Activated naive CD8-positive, alpha-beta T cell (primary cell): ENCODE data around the gene C1QTNF6.
"Not testable (repeated sequence)": the region's sequence is repeated elsewhere in the genome, so short reads cannot be mapped to it uniquely, and the experiment has no call there.

ENCODE experiments used
- H3K27ac Mint-ChIP-seq: one replicate; pipeline ENCODE4 v1.8.0; 2021; ENCODE audit warnings: mixed read lengths
- H3K27me3 Mint-ChIP-seq: one replicate; pipeline ENCODE4 v1.8.0; 2021; ENCODE audit warnings: mixed read lengths
- H3K36me3 Mint-ChIP-seq: one replicate; pipeline ENCODE4 v1.8.0; 2021; ENCODE audit warnings: mixed read lengths
- H3K4me1 Mint-ChIP-seq: one replicate; pipeline ENCODE4 v1.8.0; 2021; ENCODE audit warnings: low read depth, mixed read lengths
- H3K4me3 Mint-ChIP-seq: one replicate; pipeline ENCODE4 v1.8.0; 2021; ENCODE audit warnings: mild to moderate bottlenecking, mixed read lengths
- H3K9me3 Mint-ChIP-seq: one replicate; pipeline ENCODE4 v1.8.0; 2021; ENCODE audit warnings: low read depth, mixed read lengths

C1QTNF6 gene

DNA sequence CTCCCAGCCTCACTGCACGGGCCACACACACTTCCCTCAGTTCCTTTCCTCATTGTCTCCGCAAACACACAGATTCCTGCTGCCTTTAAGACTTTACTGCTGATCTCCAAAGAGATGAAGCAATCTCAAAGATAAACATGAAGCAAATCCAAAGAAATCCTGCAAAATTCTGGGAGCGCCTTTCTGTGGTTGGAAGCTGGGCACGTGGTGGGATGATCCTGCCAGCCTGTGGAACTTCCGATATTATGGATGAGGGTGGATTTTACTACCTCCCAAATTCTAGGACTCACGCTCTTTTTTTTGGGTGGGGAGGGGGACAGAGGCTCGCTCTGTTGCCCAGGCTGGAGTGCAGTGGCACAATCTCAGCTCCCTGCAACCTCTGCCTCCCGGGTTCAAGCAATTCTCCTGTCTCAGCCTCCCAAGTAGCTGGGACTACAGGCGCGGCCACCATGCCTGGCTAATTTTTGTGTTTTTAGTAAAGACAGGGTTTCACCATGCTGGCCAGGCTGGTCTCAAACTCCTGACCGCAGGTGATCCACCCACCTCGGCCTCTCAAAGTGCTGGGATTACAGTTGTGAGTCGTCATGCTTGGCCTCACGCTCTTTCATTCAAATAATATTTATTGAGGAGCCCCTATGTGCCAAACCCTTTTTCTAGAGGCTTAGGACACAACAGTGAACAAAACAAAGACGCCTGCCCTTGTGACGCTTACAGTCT is 17.2 kb downstream of the C1QTNF6 start:
- Mint-ChIP-seq H3K27ac (peak overlapping the region; percentile 75), H3K4me1 (peaks cover 66% of the 10 kb centered on the region)

DNA sequence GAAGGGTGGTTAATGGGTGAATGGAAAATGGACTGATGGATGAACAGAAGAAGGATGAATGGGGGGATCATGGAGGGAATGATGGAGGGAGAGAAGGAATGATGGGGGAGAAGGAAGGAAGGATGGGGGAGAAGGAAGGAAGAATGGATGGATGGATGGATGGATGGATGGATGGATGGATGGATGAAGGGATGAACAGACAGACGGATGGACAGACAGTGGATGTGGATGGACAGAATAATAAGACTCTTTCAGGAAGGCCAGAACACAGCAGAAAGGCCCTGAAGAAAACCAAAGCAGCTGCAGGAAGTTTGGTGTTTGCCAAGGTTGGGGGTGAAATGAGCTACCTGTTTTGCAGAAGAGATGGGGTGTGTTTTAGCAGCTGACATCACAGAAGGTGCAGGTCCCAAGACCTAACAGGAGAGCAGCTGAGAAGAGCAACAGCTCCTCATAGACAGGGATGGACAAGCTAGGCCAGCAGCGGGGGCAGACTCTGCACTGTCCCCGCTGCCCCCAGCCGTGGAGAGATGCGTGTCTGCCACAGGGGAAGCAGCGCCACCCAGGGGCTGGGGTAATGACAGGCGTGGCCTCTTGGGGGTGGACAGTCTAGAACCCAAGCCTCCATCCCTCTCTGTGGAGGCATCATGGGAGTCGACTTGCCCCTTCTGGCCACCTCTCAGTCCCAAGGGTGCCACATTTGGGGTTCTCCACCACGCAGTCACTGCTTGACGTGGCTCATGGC is 17.9 kb downstream of the C1QTNF6 start:
- H3K9me3 Mint-ChIP-seq = no peaks in the 10 kb centered on the region
- peak overlapping the region; percentile 79 for H3K27ac Mint-ChIP-seq
- H3K36me3 Mint-ChIP-seq = peaks cover 4% of the 10 kb centered on the region
- H3K4me1 Mint-ChIP-seq = peaks cover 67% of the 10 kb centered on the region
- H3K4me3 Mint-ChIP-seq = peak overlapping the region; percentile 56
- H3K27me3 Mint-ChIP-seq = no peaks in the 10 kb centered on the region

More for the DNA sequence above, 17.2 kb downstream of the C1QTNF6 start:
- H3K36me3 Mint-ChIP-seq, H3K9me3 Mint-ChIP-seq, H3K27me3 Mint-ChIP-seq: not testable (repeated sequence)
- peak overlapping the region; percentile 7 for H3K4me3 Mint-ChIP-seq

DNA sequence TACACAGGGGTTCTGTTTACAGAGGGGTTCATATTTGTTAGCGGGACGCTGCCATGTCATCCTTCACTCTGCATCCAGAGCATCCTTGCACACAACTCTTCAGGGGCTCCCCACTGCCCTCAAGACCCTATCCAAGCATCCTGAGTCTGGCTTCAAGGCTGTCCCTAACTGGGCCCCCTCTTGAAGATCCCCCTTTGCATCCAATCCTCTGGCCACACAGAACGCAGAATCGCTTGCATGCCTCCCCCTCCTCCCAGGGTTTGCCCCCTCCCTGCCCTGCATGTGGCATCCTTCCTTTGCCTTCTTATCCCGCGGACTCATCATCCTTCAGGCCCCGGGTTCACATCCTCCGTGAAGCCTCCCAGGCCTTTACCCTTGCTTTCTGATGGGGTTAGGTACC is 18.6 kb downstream of the C1QTNF6 start:
- Mint-ChIP-seq H3K36me3 (peaks cover 4% of the 10 kb centered on the region), H3K27me3 (no peaks in the 10 kb centered on the region), H3K4me1 (peaks cover 67% of the 10 kb centered on the region), H3K27ac (peak overlapping the region; percentile 79), H3K4me3 (peak overlapping the region; percentile 56), H3K9me3 (no peaks in the 10 kb centered on the region)

DNA sequence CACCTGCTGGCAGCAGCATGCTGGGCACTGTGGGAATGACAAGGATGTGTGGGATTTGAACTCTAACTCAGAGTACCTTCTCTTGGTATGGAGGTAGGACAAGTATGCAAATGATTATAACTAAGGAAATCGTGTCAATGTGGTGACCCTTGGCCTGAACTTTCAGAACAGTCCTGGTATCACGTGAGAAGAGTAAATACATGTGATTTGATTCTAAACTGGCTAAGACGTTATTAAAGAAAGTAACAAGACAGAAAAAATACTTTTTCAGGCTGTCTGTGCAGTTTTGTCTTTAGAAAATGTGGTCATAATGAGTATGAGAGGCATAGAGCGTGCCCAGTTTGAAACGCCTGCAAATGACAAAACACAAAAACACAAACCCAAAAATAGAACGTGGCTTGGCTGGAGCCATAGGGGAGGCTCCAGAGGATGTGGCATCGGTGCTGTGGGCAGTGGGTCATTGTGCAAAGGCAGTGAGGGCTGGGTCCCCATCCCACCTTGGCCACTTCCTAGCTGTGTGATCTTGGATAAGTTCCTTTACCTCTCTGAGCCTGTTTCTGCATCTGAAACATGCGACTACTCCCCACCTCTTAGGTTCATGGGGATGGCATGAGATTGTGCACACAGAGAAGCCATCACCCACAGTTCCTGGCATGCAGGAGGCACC is 19.9 kb downstream of the C1QTNF6 start:
- H3K4me1 Mint-ChIP-seq = peaks cover 74% of the 10 kb centered on the region
- peak overlapping the region; percentile 91 for H3K27ac Mint-ChIP-seq
- H3K4me3 Mint-ChIP-seq = peak overlapping the region; percentile 84
- H3K27me3 Mint-ChIP-seq = no peaks in the 10 kb centered on the region
- H3K36me3 Mint-ChIP-seq = peaks cover 3% of the 10 kb centered on the region
- H3K9me3 Mint-ChIP-seq = no peaks in the 10 kb centered on the region

DNA sequence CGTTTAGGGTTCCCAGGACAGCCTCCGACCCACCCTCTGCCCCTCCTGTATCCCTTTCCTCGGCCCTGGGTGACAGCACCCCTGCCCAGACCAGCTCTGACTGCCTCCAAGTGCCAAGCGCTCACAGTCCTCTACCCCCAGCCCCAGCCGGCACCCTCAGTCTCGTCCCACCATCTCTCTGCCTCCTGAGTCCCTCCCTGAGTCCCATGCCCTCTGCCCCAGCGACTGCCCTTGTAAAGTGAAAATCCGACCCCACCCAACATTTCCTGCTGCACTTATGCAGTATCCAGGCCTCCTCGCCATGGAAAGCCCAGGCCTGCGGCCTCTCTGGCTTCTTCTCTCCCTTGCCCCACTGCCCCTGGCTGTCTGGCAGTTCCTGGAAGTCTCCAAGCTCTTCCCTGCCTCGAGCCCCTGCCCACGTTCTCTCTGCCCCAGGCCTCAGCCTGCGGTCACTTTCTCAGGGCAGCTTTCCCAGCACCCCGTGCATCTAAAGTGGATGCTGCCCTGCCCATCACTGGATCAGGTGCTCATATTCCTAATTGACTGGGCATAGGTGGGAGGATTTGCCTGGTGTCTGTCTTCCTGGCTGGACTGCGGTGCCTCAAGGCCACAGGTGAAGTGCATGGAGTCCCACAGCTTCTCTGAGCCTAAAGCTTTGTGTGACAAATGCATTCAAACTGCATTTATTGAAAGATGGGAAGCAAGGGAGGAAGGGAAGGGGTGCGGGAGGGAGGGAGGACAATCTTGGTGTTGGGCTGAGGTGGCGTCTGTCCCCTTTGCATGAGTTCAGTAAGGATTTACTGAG is 20.7 kb downstream of the C1QTNF6 start:
- no peaks in the 10 kb centered on the region for H3K27me3 Mint-ChIP-seq
- peak overlapping the region; percentile 84 for H3K4me3 Mint-ChIP-seq
- H3K9me3 Mint-ChIP-seq = no peaks in the 10 kb centered on the region
- peak overlapping the region; percentile 91 for H3K27ac Mint-ChIP-seq
- peaks cover 2% of the 10 kb centered on the region for H3K36me3 Mint-ChIP-seq
- peaks cover 78% of the 10 kb centered on the region for H3K4me1 Mint-ChIP-seq

DNA sequence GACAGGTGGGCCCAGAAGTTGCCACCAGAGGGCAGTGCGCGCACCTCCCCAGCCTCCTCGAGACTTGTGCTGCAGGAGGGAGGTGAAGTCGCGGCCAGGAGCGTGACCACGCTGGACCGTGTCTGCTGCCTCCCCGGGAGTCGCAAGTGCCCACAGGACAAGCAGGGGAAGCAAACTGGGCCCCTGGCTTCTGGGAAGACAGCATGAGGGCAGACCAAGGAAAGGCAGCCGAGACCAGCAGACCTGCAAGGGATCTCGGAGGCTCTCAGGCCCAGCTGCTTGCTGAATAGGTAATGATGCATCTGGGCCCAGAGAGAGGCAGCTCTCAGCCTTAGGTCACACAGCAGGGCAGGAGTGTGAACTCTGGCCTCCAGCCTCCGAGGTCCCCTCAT is 21.4 kb downstream of the C1QTNF6 start:
- Mint-ChIP-seq H3K36me3 (peaks cover 2% of the 10 kb centered on the region), H3K27ac (peak overlapping the region; percentile 91), H3K27me3 (no peaks in the 10 kb centered on the region), H3K4me1 (peaks cover 85% of the 10 kb centered on the region), H3K9me3 (no peaks in the 10 kb centered on the region), H3K4me3 (peak overlapping the region; percentile 84)

DNA sequence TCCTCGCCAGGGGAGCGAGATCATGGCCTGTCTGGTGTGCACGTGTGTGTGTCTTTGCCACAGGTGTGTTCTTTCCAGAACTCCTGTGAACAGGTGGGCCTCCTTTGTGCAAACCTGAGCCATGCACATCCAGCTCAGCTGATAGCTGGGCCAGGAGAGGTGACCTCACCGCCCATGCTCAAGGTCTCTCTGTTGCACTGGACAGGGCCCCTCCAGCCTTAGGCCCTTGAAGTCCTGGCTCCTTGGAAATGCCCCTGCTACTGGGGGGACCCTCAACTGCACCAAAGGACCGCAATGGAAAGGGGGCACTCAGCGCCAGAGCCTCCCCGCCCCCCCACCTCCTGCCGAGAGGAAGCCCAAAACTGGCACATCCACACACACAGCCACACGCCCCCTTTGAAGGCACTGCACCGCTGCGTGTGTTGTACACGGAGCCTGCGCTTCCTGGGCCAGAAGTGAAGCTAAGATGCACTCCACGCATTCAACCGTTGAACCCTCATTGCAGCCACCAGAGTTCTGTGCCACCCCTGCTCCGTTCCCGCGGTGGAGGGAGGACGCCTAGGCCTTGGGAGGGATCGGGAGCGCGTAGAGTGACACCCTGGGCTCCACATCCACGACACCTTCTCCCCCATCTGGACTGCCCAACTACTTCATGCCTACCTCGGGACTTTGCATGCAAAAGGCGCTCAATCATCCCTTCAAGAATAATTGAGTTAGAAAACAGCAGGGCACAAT is 21.9 kb downstream of the C1QTNF6 start:
- Mint-ChIP-seq H3K27me3 (no peaks in the 10 kb centered on the region), H3K4me1 (peaks cover 88% of the 10 kb centered on the region), H3K4me3 (peak overlapping the region; percentile 84), H3K27ac (peak overlapping the region; percentile 91), H3K36me3 (peaks cover 2% of the 10 kb centered on the region), H3K9me3 (no peaks in the 10 kb centered on the region)

DNA sequence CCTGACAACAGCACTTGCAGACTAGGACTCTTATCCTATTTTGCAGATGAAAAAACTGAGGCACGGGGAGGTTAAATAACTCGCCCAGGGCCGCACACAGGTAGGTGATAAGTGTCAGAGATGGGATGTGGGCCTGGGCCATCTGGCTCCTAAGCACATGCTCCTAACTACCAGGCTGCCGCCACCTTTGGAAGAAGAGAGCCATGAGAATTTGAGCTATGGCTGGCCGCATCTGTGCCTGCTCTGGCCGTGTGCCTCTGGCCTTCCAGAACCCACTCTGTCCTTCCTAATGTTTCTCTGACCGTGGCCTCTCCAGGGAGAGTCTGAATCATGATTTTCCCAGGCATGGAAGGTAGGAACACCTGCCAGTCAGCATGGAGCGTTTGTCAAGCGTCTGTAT is 23.0 kb downstream of the C1QTNF6 start:
- Mint-ChIP-seq H3K4me3 (no peak overlapping the region), H3K36me3 (peaks cover 2% of the 10 kb centered on the region), H3K27me3 (no peaks in the 10 kb centered on the region), H3K27ac (peak overlapping the region; percentile 66), H3K9me3 (no peaks in the 10 kb centered on the region), H3K4me1 (peaks cover 80% of the 10 kb centered on the region)

DNA sequence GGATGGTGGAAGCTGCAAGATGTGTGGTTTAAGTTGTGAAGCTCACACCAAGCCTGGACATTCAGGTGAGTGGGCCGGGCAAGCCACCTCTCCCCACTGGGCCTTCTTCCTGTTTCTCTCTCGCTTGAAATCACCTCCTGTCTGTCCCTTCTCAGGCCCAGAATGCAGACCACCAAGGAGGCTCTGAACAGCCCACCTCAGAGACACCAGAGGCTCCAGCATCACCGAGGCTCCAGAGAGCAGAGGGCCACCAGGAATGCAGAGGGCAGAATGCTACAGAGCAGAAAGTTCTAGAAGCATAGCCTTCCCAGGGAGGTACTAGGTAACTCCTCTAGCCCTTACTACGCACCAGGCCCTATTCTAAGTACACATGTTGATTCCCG is 23.6 kb downstream of the C1QTNF6 start:
- Mint-ChIP-seq H3K36me3 (no peaks in the 10 kb centered on the region), H3K27me3 (no peaks in the 10 kb centered on the region), H3K4me1 (peaks cover 75% of the 10 kb centered on the region), H3K9me3 (no peaks in the 10 kb centered on the region), H3K4me3 (no peak overlapping the region), H3K27ac (peak overlapping the region; percentile 81)

DNA sequence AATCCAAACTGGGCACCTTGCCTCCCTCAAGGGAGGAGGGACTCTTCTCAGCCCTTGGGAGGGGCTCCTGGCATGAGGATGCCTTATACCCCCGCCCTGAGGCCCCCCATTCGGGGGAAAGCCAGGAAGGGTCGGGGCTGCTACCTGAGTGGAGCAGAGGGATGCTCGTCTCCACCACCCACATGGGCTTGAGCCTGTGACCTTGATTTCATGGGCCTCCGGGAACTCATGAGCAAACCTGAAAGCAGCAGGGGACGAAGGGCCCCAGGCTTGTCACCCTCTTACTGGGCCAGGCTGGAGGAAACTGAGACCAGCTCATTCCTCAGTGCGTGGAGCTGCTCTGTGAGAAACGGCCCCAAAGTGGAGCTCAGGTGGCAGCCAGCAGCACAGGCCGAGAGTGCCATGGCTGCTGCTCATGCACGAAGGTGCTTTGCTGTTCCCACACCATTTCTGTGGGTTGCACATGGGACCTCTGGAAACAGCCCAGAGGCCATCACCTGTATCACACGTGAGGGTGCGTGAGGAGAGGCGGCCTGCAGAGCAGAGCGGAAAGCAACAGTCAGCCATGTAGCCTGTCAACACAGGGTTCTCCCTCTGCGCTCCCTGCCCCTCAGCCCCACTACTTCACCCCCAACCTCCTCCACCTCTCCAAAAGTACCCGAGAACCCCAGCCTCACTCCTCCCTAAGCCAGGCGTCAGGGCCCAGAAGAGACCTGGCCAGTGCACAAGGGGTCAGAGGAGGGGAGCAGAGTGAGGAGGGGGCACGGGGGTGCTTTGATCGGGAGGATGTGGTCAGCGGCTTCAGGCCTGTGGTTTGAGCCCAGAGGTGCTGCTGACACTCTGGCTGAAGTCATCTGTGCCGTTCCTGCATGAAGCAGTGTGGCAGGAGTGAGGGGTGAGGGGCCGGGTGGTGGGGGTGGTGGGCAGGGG is 24.2 kb downstream of the C1QTNF6 start:
- no peaks in the 10 kb centered on the region for H3K27me3 Mint-ChIP-seq
- peaks cover 71% of the 10 kb centered on the region for H3K4me1 Mint-ChIP-seq
- peak overlapping the region; percentile 93 for H3K27ac Mint-ChIP-seq
- H3K4me3 Mint-ChIP-seq = peak overlapping the region; percentile 71
- no peaks in the 10 kb centered on the region for H3K9me3 Mint-ChIP-seq
- no peaks in the 10 kb centered on the region for H3K36me3 Mint-ChIP-seq

DNA sequence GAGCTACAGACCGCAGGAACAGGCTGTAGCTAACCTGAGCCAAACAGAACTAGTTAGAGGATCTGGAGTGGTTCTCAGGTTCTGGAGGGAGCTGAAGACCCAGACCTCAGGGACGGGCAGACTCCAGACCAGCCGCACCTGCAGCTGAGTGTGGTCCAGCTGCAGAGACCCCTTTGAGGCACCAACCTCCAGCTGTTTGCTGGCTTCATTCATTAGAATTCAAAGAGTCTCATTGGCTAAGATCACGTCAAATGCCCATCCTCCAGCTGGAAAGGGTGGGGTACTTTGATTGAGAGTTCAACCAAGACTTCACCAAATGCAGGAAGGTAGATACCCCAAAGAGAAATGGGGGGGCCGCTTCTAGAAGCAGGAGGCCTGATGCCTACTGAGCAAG is 25.0 kb downstream of the C1QTNF6 start:
- Mint-ChIP-seq H3K4me1 (peaks cover 64% of the 10 kb centered on the region), H3K4me3 (peak overlapping the region; percentile 71), H3K9me3 (no peaks in the 10 kb centered on the region), H3K27me3 (no peaks in the 10 kb centered on the region), H3K27ac (peak overlapping the region; percentile 93), H3K36me3 (no peaks in the 10 kb centered on the region)

DNA sequence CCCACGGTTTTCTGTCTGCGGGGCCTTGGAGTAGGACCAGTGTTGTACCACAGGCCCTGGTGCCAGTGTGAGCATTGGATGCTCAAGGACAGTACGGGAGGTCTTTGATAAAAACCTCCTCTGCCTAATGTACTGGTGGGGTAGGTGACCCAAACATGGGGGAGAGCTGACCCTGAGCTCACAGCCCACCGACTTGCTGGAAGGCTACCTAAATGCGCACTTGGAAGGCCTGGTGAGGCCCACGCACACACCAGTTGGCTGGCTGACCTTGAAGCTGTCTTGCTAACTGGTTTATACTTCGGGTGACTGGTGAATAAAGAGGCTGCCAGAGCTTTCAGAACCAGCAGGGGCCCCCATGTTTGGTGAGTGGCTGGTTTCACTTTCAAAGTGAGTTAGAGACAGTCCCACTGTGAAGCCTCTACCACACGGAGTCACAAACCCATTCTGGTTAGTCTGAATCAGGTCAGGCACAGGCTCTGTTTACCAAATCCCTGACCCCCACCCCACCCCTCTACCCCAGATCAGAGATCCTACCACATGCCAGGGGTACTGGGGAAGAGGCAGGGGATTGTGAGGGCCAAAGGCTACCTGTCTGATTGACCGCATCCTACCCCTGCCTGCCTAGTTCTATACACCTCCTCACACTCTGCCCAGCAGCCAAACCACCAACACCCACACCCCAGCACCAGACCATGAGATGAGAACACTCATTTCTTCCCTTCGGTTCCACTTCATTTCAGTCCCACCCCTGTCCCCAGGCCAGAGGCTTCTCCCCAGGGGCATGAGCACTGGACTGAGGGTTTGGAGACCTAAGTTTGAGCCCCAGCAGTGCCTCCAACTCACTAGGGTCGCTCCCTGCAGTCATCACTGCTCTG is 25.6 kb downstream of the C1QTNF6 start:
- Mint-ChIP-seq H3K4me3 (peak overlapping the region; percentile 71), H3K27me3 (no peaks in the 10 kb centered on the region), H3K36me3 (no peaks in the 10 kb centered on the region), H3K9me3 (no peaks in the 10 kb centered on the region), H3K27ac (peak overlapping the region; percentile 93), H3K4me1 (peaks cover 64% of the 10 kb centered on the region)

DNA sequence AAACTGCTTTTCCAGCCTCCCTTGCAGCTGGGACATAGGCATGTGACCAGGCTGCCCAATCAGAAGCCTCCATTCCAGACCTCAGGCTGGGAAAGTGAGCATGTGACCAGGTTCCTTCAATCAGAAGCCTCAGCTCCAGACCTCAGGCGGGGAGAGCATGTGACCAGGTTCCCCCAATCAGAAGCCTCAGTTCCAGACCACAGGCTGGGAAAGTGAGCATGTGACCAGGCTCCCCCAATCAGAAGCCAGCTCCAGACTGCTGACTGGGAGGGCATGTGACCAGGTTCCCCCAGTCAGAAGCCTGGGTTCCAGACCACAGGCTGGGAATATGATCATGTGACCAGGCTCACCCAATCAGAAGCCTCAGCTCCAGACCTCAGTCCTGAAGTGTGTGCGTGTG is 26.6 kb downstream of the C1QTNF6 start:
- no peaks in the 10 kb centered on the region for H3K27me3 Mint-ChIP-seq
- peak overlapping the region; percentile 71 for H3K4me3 Mint-ChIP-seq
- no peaks in the 10 kb centered on the region for H3K36me3 Mint-ChIP-seq
- H3K4me1 Mint-ChIP-seq = peaks cover 56% of the 10 kb centered on the region
- H3K9me3 Mint-ChIP-seq = no peaks in the 10 kb centered on the region
- peak overlapping the region; percentile 93 for H3K27ac Mint-ChIP-seq
